ENCODE data around the gene CYP51A1. TPM values are rescaled to one million over a fixed set of nuclear protein-coding genes. Genes with fewer than 3 reads are reported as not detected.

Gene CYP51A1
- polyA plus RNA-seq, 4 donors: 9.7 to 145 (median 54.1) TPM

GRCh38 chr7:92135052-92135889 is 994 bp upstream of the CYP51A1 start:
- FAIRE-seq: no peak
- WGBS, 3 donors: 8 to 25% (median 19%) methylated on average over 21 of the region's 21 CpGs
- DNase-seq: peak; percentile 76 to 84

DNA sequence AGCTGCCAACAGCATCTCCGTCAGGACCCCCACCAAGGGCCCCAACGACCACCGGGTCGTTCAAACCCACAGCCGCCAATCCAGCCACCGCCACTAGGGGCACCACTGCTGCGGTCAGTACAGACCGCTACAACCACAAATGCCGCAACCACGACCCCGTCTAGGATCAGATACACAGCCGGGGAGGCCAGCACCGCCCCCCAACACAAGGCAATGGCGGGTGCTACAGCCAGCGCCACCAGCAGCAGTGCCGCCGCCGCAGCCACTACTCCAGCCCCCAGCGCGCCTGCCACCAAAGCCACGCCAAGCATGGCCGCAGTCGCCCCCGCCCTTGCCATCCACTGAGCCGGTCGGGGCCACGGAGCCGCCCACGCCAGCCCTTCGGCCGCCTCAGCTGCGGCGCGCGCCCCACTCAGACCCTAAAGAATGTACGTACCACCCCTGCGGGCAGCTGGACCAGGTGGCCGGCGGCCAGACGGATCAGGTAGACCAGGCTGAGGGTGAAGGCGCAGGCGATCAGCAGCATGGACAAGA is 473 bp downstream of the CYP51A1 start:
- Histone ChIP-seq H3K4me1 (ENCODE audit: control insufficient read depth in 3 of 3, insufficient read depth in 2 of 3, low read depth in 1 of 3, low read length in 2 of 3) (peaks cover 0 to 9% (median 3%) of the 10 kb centered on the region in 3 donors), H3K27ac (ENCODE audit: low read depth in 1 of 3, low read length in 2 of 3) (peak overlapping the region; percentile 90 to 95 (median 93)), H3K4me3 (ENCODE audit: low read depth in 1 of 3, low read length in 3 of 3) (peak overlapping the region; percentile 78 to 95 (median 86)), H3K27me3 (ENCODE audit: control insufficient read depth in 3 of 3, insufficient read depth in 3 of 3, low read length in 3 of 3) (no peaks in the 10 kb centered on the region), H3K9me3 (ENCODE audit: control insufficient read depth in 2 of 2, insufficient read depth in 1 of 2, low read depth in 1 of 2, low read length in 1 of 2) (no peaks in the 10 kb centered on the region), H3K36me3 (ENCODE audit: control insufficient read depth in 3 of 3, insufficient read depth in 2 of 3, low read depth in 1 of 3, low read length in 3 of 3) (no peaks in the 10 kb centered on the region)
- FAIRE-seq (no peak), DNase-seq (peak; percentile 44 to 86)
- 0% methylated on average over 40 to 42 of the region's 42 CpGs for WGBS, 3 donors

More at GRCh38 chr7:92135052-92135889, 994 bp upstream of the CYP51A1 start:
- no peaks in the 10 kb centered on the region for H3K9me3 ChIP-seq (ENCODE audit: control insufficient read depth in 2 of 2, insufficient read depth in 1 of 2, low read depth in 1 of 2, low read length in 1 of 2)
- H3K36me3 ChIP-seq (ENCODE audit: control insufficient read depth in 3 of 3, insufficient read depth in 2 of 3, low read depth in 1 of 3, low read length in 3 of 3): no peaks in the 10 kb centered on the region
- H3K27me3 ChIP-seq (ENCODE audit: control insufficient read depth in 3 of 3, insufficient read depth in 3 of 3, low read length in 3 of 3): no peaks in the 10 kb centered on the region
- peaks cover 0 to 9% (median 3%) of the 10 kb centered on the region in 3 donors for H3K4me1 ChIP-seq (ENCODE audit: control insufficient read depth in 3 of 3, insufficient read depth in 2 of 3, low read depth in 1 of 3, low read length in 2 of 3)
- H3K27ac ChIP-seq (ENCODE audit: low read depth in 1 of 3, low read length in 2 of 3): peak overlapping the region; percentile 90 to 95 (median 93)
- peak overlapping the region; percentile 78 to 95 (median 86) for H3K4me3 ChIP-seq (ENCODE audit: low read depth in 1 of 3, low read length in 3 of 3)

- Histone ChIP-seq H3K36me3 (ENCODE audit: control insufficient read depth in 3 of 3, insufficient read depth in 2 of 3, low read depth in 1 of 3, low read length in 3 of 3) (peaks cover 0 to 5% (median 5%) of the 10 kb centered on the region in 3 donors), H3K9me3 (ENCODE audit: control insufficient read depth in 2 of 2, insufficient read depth in 1 of 2, low read depth in 1 of 2, low read length in 1 of 2) (no peaks in the 10 kb centered on the region), H3K4me1 (ENCODE audit: control insufficient read depth in 3 of 3, insufficient read depth in 2 of 3, low read depth in 1 of 3, low read length in 2 of 3) (peaks cover 0 to 9% (median 3%) of the 10 kb centered on the region in 3 donors), H3K4me3 (ENCODE audit: low read depth in 1 of 3, low read length in 3 of 3) (peak overlapping the region; percentile 78 to 95 (median 86)), H3K27me3 (ENCODE audit: control insufficient read depth in 3 of 3, insufficient read depth in 3 of 3, low read length in 3 of 3) (no peaks in the 10 kb centered on the region), H3K27ac (ENCODE audit: low read depth in 1 of 3, low read length in 2 of 3) (peak overlapping the region; percentile 90 to 95 (median 93))
- peak; percentile 33 to 45 for DNase-seq
- 13 to 27% (median 20%) methylated on average over 15 of the region's 15 CpGs for WGBS, 3 donors
- FAIRE-seq: no peak
Observed at GRCh38 chr7:92133133-92133736, 1.0 kb downstream of the CYP51A1 start.

GRCh38 chr7:92131764-92132330 is 2.4 kb downstream of the CYP51A1 start:
- Histone ChIP-seq H3K4me3 (ENCODE audit: low read depth in 1 of 3, low read length in 3 of 3) (no peak overlapping the region), H3K4me1 (ENCODE audit: control insufficient read depth in 3 of 3, insufficient read depth in 2 of 3, low read depth in 1 of 3, low read length in 2 of 3) (peaks cover 0 to 9% (median 3%) of the 10 kb centered on the region in 3 donors), H3K27ac (ENCODE audit: low read depth in 1 of 3, low read length in 2 of 3) (no peak overlapping the region), H3K27me3 (ENCODE audit: control insufficient read depth in 3 of 3, insufficient read depth in 3 of 3, low read length in 3 of 3) (no peaks in the 10 kb centered on the region), H3K36me3 (ENCODE audit: control insufficient read depth in 3 of 3, insufficient read depth in 2 of 3, low read depth in 1 of 3, low read length in 3 of 3) (peaks cover 4 to 8% (median 7%) of the 10 kb centered on the region in 3 donors), H3K9me3 (ENCODE audit: control insufficient read depth in 2 of 2, insufficient read depth in 1 of 2, low read depth in 1 of 2, low read length in 1 of 2) (no peaks in the 10 kb centered on the region)
- FAIRE-seq: no peak
- no peak for DNase-seq
- 42 to 54% (median 48%) methylated on average over 4 of the region's 4 CpGs for WGBS, 3 donors

DNA sequence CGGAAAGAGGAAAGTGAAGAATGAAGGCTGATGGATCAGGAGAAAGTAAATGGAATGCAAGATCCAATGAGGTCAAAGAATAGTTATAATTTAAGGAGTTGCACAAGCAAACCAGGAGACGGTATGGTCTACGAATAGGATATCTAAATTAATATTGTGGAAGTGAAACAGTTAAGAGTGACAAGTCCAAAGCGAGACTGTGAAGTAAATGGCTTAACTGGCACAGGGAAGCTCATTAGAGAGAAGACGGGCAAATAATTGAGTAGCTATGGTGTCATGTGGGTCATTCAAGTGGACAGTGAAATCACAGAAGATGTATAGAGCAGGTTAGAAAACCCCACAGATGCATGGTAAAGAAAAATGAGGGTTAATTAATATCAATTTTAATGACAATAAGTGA is 3.2 kb downstream of the CYP51A1 start:
- DNase-seq (no peak), FAIRE-seq (no peak)
- peaks cover 4 to 9% (median 7%) of the 10 kb centered on the region in 3 donors for H3K36me3 ChIP-seq (ENCODE audit: control insufficient read depth in 3 of 3, insufficient read depth in 2 of 3, low read depth in 1 of 3, low read length in 3 of 3)
- no peak overlapping the region for H3K4me3 ChIP-seq (ENCODE audit: low read depth in 1 of 3, low read length in 3 of 3)
- 87 to 89% (median 88%) methylated on average over 5 of the region's 5 CpGs for WGBS, 3 donors
- H3K9me3 ChIP-seq (ENCODE audit: control insufficient read depth in 2 of 2, insufficient read depth in 1 of 2, low read depth in 1 of 2, low read length in 1 of 2): no peaks in the 10 kb centered on the region
- H3K4me1 ChIP-seq (ENCODE audit: control insufficient read depth in 3 of 3, insufficient read depth in 2 of 3, low read depth in 1 of 3, low read length in 2 of 3): peaks cover 0 to 9% (median 3%) of the 10 kb centered on the region in 3 donors
- no peak overlapping the region for H3K27ac ChIP-seq (ENCODE audit: low read depth in 1 of 3, low read length in 2 of 3)
- no peaks in the 10 kb centered on the region for H3K27me3 ChIP-seq (ENCODE audit: control insufficient read depth in 3 of 3, insufficient read depth in 3 of 3, low read length in 3 of 3)

- Histone ChIP-seq H3K27me3 (ENCODE audit: control insufficient read depth in 3 of 3, insufficient read depth in 3 of 3, low read length in 3 of 3) (no peaks in the 10 kb centered on the region), H3K36me3 (ENCODE audit: control insufficient read depth in 3 of 3, insufficient read depth in 2 of 3, low read depth in 1 of 3, low read length in 3 of 3) (peaks cover 6 to 26% (median 9%) of the 10 kb centered on the region in 3 donors), H3K9me3 (ENCODE audit: control insufficient read depth in 2 of 2, insufficient read depth in 1 of 2, low read depth in 1 of 2, low read length in 1 of 2) (no peaks in the 10 kb centered on the region), H3K4me3 (ENCODE audit: low read depth in 1 of 3, low read length in 3 of 3) (no peak overlapping the region), H3K4me1 (ENCODE audit: control insufficient read depth in 3 of 3, insufficient read depth in 2 of 3, low read depth in 1 of 3, low read length in 2 of 3) (no peaks in the 10 kb centered on the region), H3K27ac (ENCODE audit: low read depth in 1 of 3, low read length in 2 of 3) (no peak overlapping the region)
- DNase-seq (no peak), FAIRE-seq (no peak)
Observed at GRCh38 chr7:92121681-92122080, 12.6 kb downstream of the CYP51A1 start.

DNA sequence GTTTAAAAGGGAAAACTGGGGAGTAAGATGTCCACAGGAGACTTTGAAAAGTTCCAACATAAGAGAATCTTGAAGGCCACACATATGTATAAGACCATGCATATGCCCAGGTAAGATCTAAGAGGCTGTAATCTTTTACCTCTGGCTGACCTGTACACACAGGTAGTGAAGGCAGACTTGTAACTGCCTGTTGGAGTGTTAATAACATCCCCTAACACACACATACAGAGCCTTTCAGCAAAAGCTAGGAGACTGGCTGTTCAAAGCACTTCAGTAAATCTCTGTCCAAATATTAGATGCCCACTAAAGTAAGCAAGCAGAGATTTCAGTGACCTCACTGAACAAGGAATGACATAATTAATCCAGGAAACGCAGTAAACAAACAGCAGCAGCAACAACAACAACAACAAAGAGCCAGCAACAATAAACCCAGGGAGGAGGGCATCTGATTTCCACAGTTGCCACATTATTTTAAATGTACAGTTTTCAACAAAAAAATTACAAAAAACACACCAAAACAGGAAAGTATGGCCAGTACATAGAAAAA is 15.0 kb downstream of the CYP51A1 start:
- no peaks in the 10 kb centered on the region for H3K4me1 ChIP-seq (ENCODE audit: control insufficient read depth in 3 of 3, insufficient read depth in 2 of 3, low read depth in 1 of 3, low read length in 2 of 3)
- peaks cover 9 to 19% (median 12%) of the 10 kb centered on the region in 3 donors for H3K36me3 ChIP-seq (ENCODE audit: control insufficient read depth in 3 of 3, insufficient read depth in 2 of 3, low read depth in 1 of 3, low read length in 3 of 3)
- 80 to 89% (median 88%) methylated on average over 1 of the region's 1 CpG for WGBS, 3 donors
- DNase-seq (no peak), FAIRE-seq (no peak)
- no peaks in the 10 kb centered on the region for H3K27me3 ChIP-seq (ENCODE audit: control insufficient read depth in 3 of 3, insufficient read depth in 3 of 3, low read length in 3 of 3)
- H3K9me3 ChIP-seq (ENCODE audit: control insufficient read depth in 2 of 2, insufficient read depth in 1 of 2, low read depth in 1 of 2, low read length in 1 of 2): no peaks in the 10 kb centered on the region
- no peak overlapping the region for H3K4me3 ChIP-seq (ENCODE audit: low read depth in 1 of 3, low read length in 3 of 3)
- no peak overlapping the region for H3K27ac ChIP-seq (ENCODE audit: low read depth in 1 of 3, low read length in 2 of 3)

GRCh38 chr7:92116949-92117348 is 17.3 kb downstream of the CYP51A1 start:
- DNase-seq (no peak), FAIRE-seq (no peak)
- Histone ChIP-seq H3K27me3 (ENCODE audit: control insufficient read depth in 3 of 3, insufficient read depth in 3 of 3, low read length in 3 of 3) (no peaks in the 10 kb centered on the region), H3K9me3 (ENCODE audit: control insufficient read depth in 2 of 2, insufficient read depth in 1 of 2, low read depth in 1 of 2, low read length in 1 of 2) (no peaks in the 10 kb centered on the region), H3K4me3 (ENCODE audit: low read depth in 1 of 3, low read length in 3 of 3) (no peak overlapping the region), H3K4me1 (ENCODE audit: control insufficient read depth in 3 of 3, insufficient read depth in 2 of 3, low read depth in 1 of 3, low read length in 2 of 3) (no peaks in the 10 kb centered on the region), H3K36me3 (ENCODE audit: control insufficient read depth in 3 of 3, insufficient read depth in 2 of 3, low read depth in 1 of 3, low read length in 3 of 3) (peaks cover 0 to 19% (median 5%) of the 10 kb centered on the region in 3 donors), H3K27ac (ENCODE audit: low read depth in 1 of 3, low read length in 2 of 3) (no peak overlapping the region)
- WGBS, 3 donors: 91 to 99% (median 93%) methylated on average over 3 of the region's 3 CpGs
